ENCODE results near the gene LINGO1.

GRCh38 chr15:77633913-77634265 is 1.2 kb upstream of the LINGO1 start:
- TF ChIP-seq ZNF274 (IDR thresholded peaks at IDR 0.05; ENCODE audit: borderline replicate concordance, low read depth, low read length): no peak
- TF ChIP-seq BRF1 (IDR thresholded peaks at IDR 0.05; ENCODE audit: borderline replicate concordance, extremely low read depth, insufficient read length): no peak
- TF ChIP-seq, protein P1, sequence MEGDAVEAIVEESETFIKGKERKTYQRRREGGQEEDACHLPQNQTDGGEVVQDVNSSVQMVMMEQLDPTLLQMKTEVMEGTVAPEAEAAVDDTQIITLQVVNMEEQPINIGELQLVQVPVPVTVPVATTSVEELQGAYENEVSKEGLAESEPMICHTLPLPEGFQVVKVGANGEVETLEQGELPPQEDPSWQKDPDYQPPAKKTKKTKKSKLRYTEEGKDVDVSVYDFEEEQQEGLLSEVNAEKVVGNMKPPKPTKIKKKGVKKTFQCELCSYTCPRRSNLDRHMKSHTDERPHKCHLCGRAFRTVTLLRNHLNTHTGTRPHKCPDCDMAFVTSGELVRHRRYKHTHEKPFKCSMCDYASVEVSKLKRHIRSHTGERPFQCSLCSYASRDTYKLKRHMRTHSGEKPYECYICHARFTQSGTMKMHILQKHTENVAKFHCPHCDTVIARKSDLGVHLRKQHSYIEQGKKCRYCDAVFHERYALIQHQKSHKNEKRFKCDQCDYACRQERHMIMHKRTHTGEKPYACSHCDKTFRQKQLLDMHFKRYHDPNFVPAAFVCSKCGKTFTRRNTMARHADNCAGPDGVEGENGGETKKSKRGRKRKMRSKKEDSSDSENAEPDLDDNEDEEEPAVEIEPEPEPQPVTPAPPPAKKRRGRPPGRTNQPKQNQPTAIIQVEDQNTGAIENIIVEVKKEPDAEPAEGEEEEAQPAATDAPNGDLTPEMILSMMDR (IDR thresholded peaks at IDR 0.05 in 2 of 3, conservative IDR thresholded peaks at IDR 0.05 in 1 of 3; ENCODE audit: insufficient read depth in 2 of 3, low read depth in 1 of 3, low read length in 3 of 3): no peak
- no peak for TF ChIP-seq SMARCB1 (IDR thresholded peaks at IDR 0.05; ENCODE audit: insufficient read length, low read depth)
- no peak for TF ChIP-seq POU5F1 (IDR thresholded peaks at IDR 0.05; ENCODE audit: borderline replicate concordance, low read depth, low read length, partially characterized antibody)
- TF ChIP-seq NFE2L1 (tag; IDR thresholded peaks at IDR 0.05; ENCODE audit: borderline replicate concordance, low read depth): no peak
- TF ChIP-seq EP300 (IDR thresholded peaks at IDR 0.05; ENCODE audit: low read length): no peak
- TF ChIP-seq LEF1 (IDR thresholded peaks at IDR 0.05): no peak
- TF ChIP-seq ZNF586 (CRISPR knock-in tag; conservative IDR thresholded peaks at IDR 0.05): no peak
- no peak for TF ChIP-seq POLR2A (conservative IDR thresholded peaks at IDR 0.05)
- TF ChIP-seq ETV6 (IDR thresholded peaks at IDR 0.05; ENCODE audit: borderline replicate concordance in 1 of 2, low read depth in 2 of 2, low read length in 1 of 2): no peak
- no peak for TF ChIP-seq ETV6 (CRISPR knock-in tag; IDR thresholded peaks at IDR 0.05; ENCODE audit: borderline replicate concordance)
- TF ChIP-seq ZNF12 (CRISPR knock-in tag; IDR thresholded peaks at IDR 0.05): no peak
